SK-N-SH (cell line): ENCODE results near the gene MAMDC2. TPM values are rescaled to one million over a fixed set of nuclear protein-coding genes. Genes with fewer than 3 reads are reported as not detected.

ENCODE experiments used
- CTCF ChIA-PET: fragments of 300-600, 350-600 bp; formaldehyde crosslinking; extraction: SDS; loops from one replicate; lab custom pipeline; 2021; lab: Yijun Ruan, JAX
- POLR2A ChIA-PET: fragments of 350-600 bp; sonication (Branson Sonifier 250); formaldehyde crosslinking; extraction: SDS; loops from one replicate; lab custom pipeline; 2020; ENCODE audit warnings: antibody characterized with exemption, inconsistent platforms; lab: Yijun Ruan, JAX
- DNase-seq: peaks from one replicate; pipeline ENCODE4 v3.0.0; 2012
- H2AFZ ChIP-seq: fragments of 200-600 bp; sonication (generic); 2 replicates; pipeline ENCODE4 v1.8.1; 2016; ENCODE audit warnings: antibody characterized with exemption, mild to moderate bottlenecking, low read depth
- H3F3A ChIP-seq: fragments of 200-600 bp; sonication (generic); replicated peaks from 2 replicates; pipeline ENCODE3; 2016; ENCODE audit warnings: antibody characterized with exemption, mild to moderate bottlenecking; ENCODE audit not compliant: insufficient read depth
- H3K27ac ChIP-seq, 2 experiments: fragments of 200-500 bp in 1 of 2; fragments of 200-600 bp in 1 of 2; sonication (Bioruptor generic) in 1 of 2; sonication (generic), shearing (Covaris generic) in 1 of 2; 2 replicates each; pipeline versions ENCODE4 v1.5.1 to v1.6.1; 2014 to 2016; ENCODE audit warnings: low read depth in 2 of 2, inconsistent platforms in 1 of 2, low read length in 1 of 2, mild to moderate bottlenecking in 1 of 2, mixed read lengths in 1 of 2
- H3K27me3 ChIP-seq: fragments of 200-600 bp; sonication (generic), shearing (Covaris generic); 2 replicates; pipeline ENCODE4 v1.6.1; 2016; ENCODE audit warnings: mixed run types; ENCODE audit not compliant: insufficient read depth
- H3K36me3 ChIP-seq, 2 experiments: fragments of 200-500 bp in 1 of 2; fragments of 200-600 bp in 1 of 2; sonication (Bioruptor generic) in 1 of 2; sonication (generic) in 1 of 2; replicated peaks in 1 of 2; 2 replicates each; pipeline versions ENCODE3 to v1.5.1; 2014 to 2016; ENCODE audit warnings: low read length in 1 of 2, mild to moderate bottlenecking in 1 of 2; ENCODE audit not compliant: insufficient read depth in 2 of 2, control insufficient read depth in 1 of 2
- H3K4me1 ChIP-seq, 2 experiments: fragments of 200-500 bp in 1 of 2; fragments of 200-600 bp in 1 of 2; sonication (Bioruptor generic) in 1 of 2; sonication (generic), shearing (Covaris generic) in 1 of 2; 2 replicates each; pipeline versions ENCODE4 v1.5.1 to v1.6.1; 2014 to 2016; ENCODE audit warnings: low read depth in 1 of 2, low read length in 1 of 2, mixed run types in 1 of 2; ENCODE audit not compliant: insufficient read depth in 2 of 2, control insufficient read depth in 1 of 2
- H3K4me2 ChIP-seq: fragments of 200-600 bp; sonication (generic), shearing (Covaris generic); 2 replicates; pipeline ENCODE4 v1.6.1; 2017; ENCODE audit warnings: mixed run types
- H3K4me3 ChIP-seq, 2 experiments: fragments of 200-500 bp in 1 of 2; fragments of 200-600 bp in 1 of 2; sonication (Bioruptor generic) in 1 of 2; sonication (generic), shearing (Covaris generic) in 1 of 2; 2 replicates each; pipeline versions ENCODE4 v1.5.1 to v1.8.1; 2014 to 2016; ENCODE audit warnings: low read depth in 2 of 2, inconsistent platforms in 1 of 2, low read length in 1 of 2, mild to moderate bottlenecking in 1 of 2, mixed read lengths in 1 of 2, moderate library complexity in 1 of 2
- H3K79me2 ChIP-seq: fragments of 200-600 bp; sonication (generic); 2 replicates; pipeline ENCODE4 v1.8.1; 2017; ENCODE audit warnings: mild to moderate bottlenecking; ENCODE audit not compliant: insufficient read depth
- H3K9ac ChIP-seq: fragments of 200-600 bp; sonication (generic); 2 replicates; pipeline ENCODE4 v1.6.1; 2017; ENCODE audit warnings: mixed run types
- H3K9me2 ChIP-seq: fragments of 200-600 bp; sonication (generic); 2 replicates; pipeline ENCODE4 v1.6.1; 2017; ENCODE audit warnings: mixed run types
- H3K9me3 ChIP-seq: fragments of 200-600 bp; sonication (generic); 2 replicates; pipeline ENCODE4 v1.6.1; 2017; ENCODE audit warnings: mixed run types, mild to moderate bottlenecking, moderate library complexity
- H4K20me1 ChIP-seq: fragments of 200-600 bp; sonication (generic); 2 replicates; pipeline ENCODE4 v1.6.1; 2017; ENCODE audit warnings: mild to moderate bottlenecking, mixed run types; ENCODE audit not compliant: insufficient read depth
- ELF1 ChIP-seq: IDR thresholded peaks from 2 replicates; pipeline ENCODE4 v1.4.0; 2012
- GATA2 ChIP-seq: sonication (generic); formaldehyde crosslinking; IDR thresholded peaks from 2 replicates; pipeline ENCODE4 v1.5.0; 2020; ENCODE audit warnings: mild to moderate bottlenecking, missing genetic modification reagents
- JUND ChIP-seq: IDR thresholded peaks from 2 replicates; pipeline ENCODE4 v1.4.0; 2012
- MXI1 ChIP-seq: IDR thresholded peaks from 2 replicates; pipeline ENCODE4 v1.6.1; 2012; ENCODE audit warnings: mild to moderate bottlenecking, low read depth, low read length, improper control_type of control experiment
- POLR2AphosphoS5 ChIP-seq: IDR thresholded peaks from 2 replicates; pipeline ENCODE4 v1.6.1; 2012; ENCODE audit warnings: low read depth, low read length
- RAD21 ChIP-seq: IDR thresholded peaks from 2 replicates; pipeline ENCODE4 v1.6.1; 2012; ENCODE audit warnings: mild to moderate bottlenecking, low read length
- RCOR1 ChIP-seq: fragments of 150-350 bp; IDR thresholded peaks from 2 replicates; pipeline ENCODE4 v1.6.1; 2017; ENCODE audit warnings: antibody characterized with exemption, low read length
- RFX5 ChIP-seq: IDR thresholded peaks from 2 replicates; pipeline ENCODE4 v1.6.1; 2012; ENCODE audit warnings: mild to moderate bottlenecking, improper control_type of control experiment, low read length
- RXRA ChIP-seq: IDR thresholded peaks from 2 replicates; pipeline ENCODE4 v1.4.0; 2012; ENCODE audit warnings: low read depth, mild to moderate bottlenecking, borderline replicate concordance
- YY1 ChIP-seq: IDR thresholded peaks from 2 replicates; pipeline ENCODE4 v1.4.0; 2012; ENCODE audit warnings: low read depth, mild to moderate bottlenecking
- WGBS: methylation state at CpG from one replicate; pipeline ENCODE4 v1.1.6; 2017; ENCODE audit warnings: low lambda C conversion rate; 5-methylcytosine and 5-hydroxymethylcytosine counted together
- polyA plus RNA-seq, 3 experiments: library from polyadenylated mRNA; depleted of rRNA; stranded (reverse); fragments of >200 nt; gene quantifications; 2 replicates each; pipeline ENCODE4 v1.2.3, GENCODE V29; 2012
- TF ChIP-seq, protein P1 (sequence below): IDR thresholded peaks from 2 replicates; pipeline ENCODE4 v1.4.0; 2012; ENCODE audit warnings: low read depth, borderline replicate concordance
- TF ChIP-seq, protein P2 (sequence below): fragments of 150-350 bp; IDR thresholded peaks from 2 replicates; pipeline ENCODE4 v1.6.1; 2016; ENCODE audit warnings: mild to moderate bottlenecking, low read depth, low read length
- TF ChIP-seq, protein P3 (sequence below): IDR thresholded peaks from 2 replicates; pipeline ENCODE4 v1.6.1; 2012; ENCODE audit warnings: mild to moderate bottlenecking, low read depth, low read length, moderate library complexity

The MAMDC2 gene
- polyA plus RNA-seq, 1 of the 3 experiments (the other 2 are of a cell fraction): not detected

DNA sequence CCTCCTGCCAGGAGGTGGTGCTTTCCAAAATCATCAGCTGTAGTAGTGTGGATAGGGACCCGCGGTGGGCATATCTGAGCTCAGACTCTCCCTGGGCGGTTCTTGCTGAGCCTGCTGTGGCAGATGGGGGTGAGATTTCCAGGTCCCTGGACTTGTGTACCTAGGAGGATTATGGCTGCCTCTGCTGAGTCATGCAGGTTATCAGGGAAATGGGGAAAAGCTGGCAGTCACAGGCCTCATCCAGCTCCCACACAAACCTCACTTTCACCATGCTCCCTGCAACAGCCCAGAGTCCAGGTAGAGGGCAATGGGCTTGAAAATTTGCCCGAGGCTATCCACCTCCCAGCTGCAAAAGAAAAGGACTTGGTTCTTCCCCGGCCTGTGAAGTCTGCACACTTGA lies 23.4 kb upstream of the MAMDC2 start:
- 93% methylated on average over 5 of the region's 5 CpGs for WGBS
- Histone ChIP-seq H3K9me3 (no peaks in the 10 kb centered on the region), H3F3A (peaks cover 16% of the 10 kb centered on the region), H4K20me1 (no peaks in the 10 kb centered on the region), H3K4me3 (no peak overlapping the region), H3K27ac (peak overlapping the region in 1 of 2 experiments; percentile 73; a peak in 2 of 4 replicates), H3K79me2 (no peaks in the 10 kb centered on the region), H3K36me3 (no peaks in the 10 kb centered on the region), H2AFZ (no peak overlapping the region), H3K9ac (peak overlapping the region; percentile 18), H3K4me1 (peaks cover 0 to 14% of the 10 kb centered on the region in 2 experiments; a peak in 1 of 4 replicates), H3K27me3 (no peaks in the 10 kb centered on the region), H3K9me2 (no peaks in the 10 kb centered on the region), H3K4me2 (no peak overlapping the region)
- ChIA-PET CTCF (interaction anchor here (1.1 to 1.7 kb wide), 3 partner anchors 91 to 582 kb away, joined by 3 to 4 read pairs (median 4); no protein-coding TSS in a partner anchor), POLR2A (no interaction called here)
- DNase-seq: no peak
- TF ChIP-seq ELF1 (no peak), RAD21 (no peak), POLR2AphosphoS5 (no peak), RCOR1 (no peak), RFX5 (no peak), MXI1 (no peak), GATA2 (CRISPR knock-in tag) (no peak), JUND (no peak), RXRA (no peak), YY1 (no peak)
- TF ChIP-seq, protein P1, sequence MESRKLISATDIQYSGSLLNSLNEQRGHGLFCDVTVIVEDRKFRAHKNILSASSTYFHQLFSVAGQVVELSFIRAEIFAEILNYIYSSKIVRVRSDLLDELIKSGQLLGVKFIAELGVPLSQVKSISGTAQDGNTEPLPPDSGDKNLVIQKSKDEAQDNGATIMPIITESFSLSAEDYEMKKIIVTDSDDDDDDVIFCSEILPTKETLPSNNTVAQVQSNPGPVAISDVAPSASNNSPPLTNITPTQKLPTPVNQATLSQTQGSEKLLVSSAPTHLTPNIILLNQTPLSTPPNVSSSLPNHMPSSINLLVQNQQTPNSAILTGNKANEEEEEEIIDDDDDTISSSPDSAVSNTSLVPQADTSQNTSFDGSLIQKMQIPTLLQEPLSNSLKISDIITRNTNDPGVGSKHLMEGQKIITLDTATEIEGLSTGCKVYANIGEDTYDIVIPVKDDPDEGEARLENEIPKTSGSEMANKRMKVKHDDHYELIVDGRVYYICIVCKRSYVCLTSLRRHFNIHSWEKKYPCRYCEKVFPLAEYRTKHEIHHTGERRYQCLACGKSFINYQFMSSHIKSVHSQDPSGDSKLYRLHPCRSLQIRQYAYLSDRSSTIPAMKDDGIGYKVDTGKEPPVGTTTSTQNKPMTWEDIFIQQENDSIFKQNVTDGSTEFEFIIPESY: no peak
- TF ChIP-seq, protein P2, sequence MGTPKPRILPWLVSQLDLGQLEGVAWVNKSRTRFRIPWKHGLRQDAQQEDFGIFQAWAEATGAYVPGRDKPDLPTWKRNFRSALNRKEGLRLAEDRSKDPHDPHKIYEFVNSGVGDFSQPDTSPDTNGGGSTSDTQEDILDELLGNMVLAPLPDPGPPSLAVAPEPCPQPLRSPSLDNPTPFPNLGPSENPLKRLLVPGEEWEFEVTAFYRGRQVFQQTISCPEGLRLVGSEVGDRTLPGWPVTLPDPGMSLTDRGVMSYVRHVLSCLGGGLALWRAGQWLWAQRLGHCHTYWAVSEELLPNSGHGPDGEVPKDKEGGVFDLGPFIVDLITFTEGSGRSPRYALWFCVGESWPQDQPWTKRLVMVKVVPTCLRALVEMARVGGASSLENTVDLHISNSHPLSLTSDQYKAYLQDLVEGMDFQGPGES: no peak
- TF ChIP-seq, protein P3, sequence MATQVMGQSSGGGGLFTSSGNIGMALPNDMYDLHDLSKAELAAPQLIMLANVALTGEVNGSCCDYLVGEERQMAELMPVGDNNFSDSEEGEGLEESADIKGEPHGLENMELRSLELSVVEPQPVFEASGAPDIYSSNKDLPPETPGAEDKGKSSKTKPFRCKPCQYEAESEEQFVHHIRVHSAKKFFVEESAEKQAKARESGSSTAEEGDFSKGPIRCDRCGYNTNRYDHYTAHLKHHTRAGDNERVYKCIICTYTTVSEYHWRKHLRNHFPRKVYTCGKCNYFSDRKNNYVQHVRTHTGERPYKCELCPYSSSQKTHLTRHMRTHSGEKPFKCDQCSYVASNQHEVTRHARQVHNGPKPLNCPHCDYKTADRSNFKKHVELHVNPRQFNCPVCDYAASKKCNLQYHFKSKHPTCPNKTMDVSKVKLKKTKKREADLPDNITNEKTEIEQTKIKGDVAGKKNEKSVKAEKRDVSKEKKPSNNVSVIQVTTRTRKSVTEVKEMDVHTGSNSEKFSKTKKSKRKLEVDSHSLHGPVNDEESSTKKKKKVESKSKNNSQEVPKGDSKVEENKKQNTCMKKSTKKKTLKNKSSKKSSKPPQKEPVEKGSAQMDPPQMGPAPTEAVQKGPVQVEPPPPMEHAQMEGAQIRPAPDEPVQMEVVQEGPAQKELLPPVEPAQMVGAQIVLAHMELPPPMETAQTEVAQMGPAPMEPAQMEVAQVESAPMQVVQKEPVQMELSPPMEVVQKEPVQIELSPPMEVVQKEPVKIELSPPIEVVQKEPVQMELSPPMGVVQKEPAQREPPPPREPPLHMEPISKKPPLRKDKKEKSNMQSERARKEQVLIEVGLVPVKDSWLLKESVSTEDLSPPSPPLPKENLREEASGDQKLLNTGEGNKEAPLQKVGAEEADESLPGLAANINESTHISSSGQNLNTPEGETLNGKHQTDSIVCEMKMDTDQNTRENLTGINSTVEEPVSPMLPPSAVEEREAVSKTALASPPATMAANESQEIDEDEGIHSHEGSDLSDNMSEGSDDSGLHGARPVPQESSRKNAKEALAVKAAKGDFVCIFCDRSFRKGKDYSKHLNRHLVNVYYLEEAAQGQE: no peak
